Measurements from ENCODE around the gene ARL3. TPM values are rescaled to one million over a fixed set of nuclear protein-coding genes. Genes with fewer than 3 reads are reported as not detected.
A peak's percentile ranks its signal among the peaks of the same experiment; 100 is the strongest.

ARL3 gene
- total RNA-seq, 1 donor from 2014 or later = 7.2 TPM

DNA sequence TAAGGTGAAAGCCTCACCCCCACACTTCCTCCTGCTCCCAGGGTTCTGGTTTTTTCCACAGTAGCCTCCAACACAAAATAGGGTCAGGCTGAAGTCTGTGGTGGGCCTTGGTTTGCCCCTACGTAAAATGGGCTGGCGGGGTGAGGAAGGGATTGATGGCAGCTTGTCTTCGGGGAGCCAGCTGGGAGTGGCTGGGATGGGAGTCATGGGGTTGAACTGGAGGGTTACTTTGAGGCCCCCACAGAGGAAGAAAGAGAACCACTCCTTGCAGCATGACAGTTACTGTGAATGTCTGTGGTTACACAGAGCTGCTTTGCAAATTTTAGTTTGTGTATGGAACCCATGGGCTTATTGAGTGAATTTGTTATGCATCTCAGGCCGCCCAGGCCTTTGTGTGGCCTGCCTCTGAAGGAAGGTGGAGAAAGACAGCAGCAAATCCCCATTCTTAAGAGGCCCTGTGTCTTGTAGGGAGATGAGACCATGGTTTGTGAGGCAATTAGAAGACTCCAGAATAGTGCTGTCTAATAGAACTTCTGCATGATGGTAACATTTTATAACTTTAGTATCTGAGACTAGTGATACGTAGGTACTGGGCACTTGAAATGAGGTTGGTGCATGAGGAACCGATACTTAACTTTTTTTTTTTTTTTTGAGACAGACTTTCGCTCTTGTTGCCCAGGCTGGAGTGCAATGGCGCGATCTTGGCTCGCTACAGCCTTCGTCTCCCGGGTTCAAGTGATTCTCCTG, 61.9 kb downstream of the ARL3 start:
- DNase-seq (ENCODE audit: low spot score) = no peak

GRCh38 chr10:102651455-102652169, 62.6 kb downstream of the ARL3 start:
- no peak for DNase-seq (ENCODE audit: low spot score)

DNA sequence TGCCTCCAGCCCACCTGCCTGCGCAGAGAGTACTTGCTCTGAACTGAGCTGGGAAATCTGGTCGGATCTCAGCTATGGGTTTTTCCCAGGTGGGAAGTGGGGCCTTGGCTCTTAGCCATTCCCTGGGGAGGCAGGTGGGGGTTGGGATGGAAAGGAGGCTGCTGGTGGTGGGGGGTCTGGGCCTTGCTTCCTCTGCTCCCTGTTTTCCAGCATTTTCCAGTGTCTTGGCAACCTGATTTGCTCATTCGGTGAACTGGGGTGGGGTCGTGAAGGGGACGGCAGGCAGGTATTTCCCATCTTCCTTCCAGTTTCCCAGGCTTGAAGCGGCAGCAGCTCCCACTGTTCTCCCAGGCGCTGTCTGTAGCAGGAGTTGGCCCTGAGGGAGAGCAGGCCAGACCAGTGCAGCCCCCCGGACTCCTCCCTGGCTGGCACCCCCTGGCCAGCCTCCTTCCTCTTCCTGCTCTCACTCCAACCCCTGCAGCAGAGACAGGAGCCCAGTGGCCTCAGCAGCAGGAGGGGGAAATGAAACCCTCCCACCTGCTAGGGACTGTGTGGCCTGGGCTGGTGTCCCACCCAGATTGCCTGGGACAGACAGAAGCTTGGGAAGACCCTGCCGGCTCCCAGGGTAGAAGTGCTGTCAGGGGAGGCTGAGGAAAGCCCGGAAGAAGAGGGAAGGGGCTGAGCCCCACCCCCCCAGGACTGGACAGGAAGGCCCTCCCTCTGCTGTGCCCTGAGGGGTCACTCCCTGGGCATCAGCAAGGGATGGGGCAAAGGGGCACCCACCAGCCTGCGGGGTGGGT, 63.3 kb downstream of the ARL3 start:
- no peak for DNase-seq (ENCODE audit: low spot score)

DNA sequence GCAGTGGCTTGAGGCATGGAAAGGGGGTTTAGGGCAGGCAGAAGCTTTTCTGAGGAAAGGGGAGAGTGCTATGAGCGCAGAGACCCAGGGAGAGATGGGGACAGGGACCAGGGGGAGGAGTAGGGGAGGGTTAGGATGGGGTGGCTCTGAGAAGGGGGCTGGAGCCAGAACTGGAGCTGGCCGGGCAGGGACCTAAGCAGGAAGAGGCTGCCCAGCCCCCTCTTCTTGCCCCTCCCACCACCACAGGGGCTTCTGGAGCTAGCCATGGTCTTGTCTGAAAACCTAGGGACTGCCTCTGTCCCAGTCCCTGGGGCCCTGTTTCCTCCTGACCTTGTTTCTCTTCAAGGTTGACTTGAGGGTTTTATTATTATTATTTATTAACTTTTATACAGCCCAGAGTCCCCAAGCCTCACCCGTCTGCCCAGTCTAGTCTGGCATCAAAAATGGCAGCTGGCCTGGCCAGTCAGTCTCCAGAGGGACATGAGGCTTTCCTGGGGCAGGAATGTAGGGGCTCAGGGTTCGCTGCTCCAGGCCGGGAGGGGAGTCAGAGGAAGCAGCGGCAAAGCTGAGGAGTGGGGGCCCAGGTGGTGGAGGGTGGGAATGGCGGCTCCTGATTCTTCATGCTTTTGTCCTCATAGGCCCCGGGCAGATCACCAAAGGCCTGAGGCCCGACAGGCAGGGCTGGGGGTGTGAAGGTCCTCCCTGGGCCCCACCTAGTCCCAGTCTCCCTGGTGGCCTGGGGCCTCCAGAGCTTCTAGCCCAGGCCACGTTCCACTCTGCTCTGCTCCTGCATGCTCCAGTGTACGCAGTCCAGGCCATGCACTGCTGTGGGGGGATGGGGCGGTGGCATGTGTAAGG, 64.2 kb downstream of the ARL3 start:
- no peak for DNase-seq (ENCODE audit: low spot score)

GRCh38 chr10:102648889-102649796, 65.1 kb downstream of the ARL3 start:
- DNase-seq (ENCODE audit: low spot score) = no peak

GRCh38 chr10:102648269-102648888, 65.8 kb downstream of the ARL3 start:
- DNase-seq (ENCODE audit: low spot score) = no peak

- no peak for DNase-seq (ENCODE audit: low spot score)
Measured at GRCh38 chr10:102647443-102648268, 66.5 kb downstream of the ARL3 start.

DNA sequence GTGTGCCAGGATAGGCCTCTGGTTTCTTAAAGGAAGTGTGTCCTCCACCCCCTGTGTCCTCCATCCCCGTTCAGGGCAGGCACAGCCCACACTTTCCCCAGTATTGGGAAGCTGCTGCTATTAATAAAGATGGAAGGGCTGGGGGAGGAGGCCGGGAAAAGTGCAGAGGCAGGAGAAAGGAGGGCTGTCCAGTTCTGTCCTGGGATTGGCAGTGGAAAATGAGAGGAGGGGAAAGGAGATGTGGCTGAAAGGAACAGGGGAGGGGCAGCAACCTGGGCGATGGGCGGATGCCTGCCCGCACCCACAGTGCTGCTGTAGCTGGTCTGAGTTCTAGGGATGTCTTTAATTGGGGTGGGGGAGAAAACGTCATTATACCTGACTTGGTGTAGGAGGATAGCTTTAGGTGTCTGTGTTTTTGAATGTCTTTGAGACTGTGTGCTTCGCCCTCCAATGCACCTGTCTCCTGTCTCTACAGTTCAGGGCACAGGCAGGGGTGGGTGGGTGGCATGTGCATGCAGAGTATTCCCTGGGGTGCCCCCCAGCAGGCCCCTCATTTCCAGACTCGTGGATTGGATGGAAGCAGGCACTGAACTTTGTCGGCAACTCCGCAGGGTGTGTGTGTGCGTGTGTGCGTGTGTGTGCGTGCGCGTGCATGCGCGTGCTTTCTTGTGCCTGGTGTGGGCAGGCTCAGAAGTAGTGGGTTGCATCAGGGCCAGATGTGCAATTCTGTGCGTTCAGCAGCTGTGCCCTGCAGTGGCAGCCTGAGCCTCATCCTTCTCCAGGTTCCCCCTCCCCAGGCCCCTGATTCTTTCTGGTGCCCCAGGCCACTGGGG, 67.4 kb downstream of the ARL3 start:
- peak; percentile 83 for DNase-seq (ENCODE audit: low spot score)

DNA sequence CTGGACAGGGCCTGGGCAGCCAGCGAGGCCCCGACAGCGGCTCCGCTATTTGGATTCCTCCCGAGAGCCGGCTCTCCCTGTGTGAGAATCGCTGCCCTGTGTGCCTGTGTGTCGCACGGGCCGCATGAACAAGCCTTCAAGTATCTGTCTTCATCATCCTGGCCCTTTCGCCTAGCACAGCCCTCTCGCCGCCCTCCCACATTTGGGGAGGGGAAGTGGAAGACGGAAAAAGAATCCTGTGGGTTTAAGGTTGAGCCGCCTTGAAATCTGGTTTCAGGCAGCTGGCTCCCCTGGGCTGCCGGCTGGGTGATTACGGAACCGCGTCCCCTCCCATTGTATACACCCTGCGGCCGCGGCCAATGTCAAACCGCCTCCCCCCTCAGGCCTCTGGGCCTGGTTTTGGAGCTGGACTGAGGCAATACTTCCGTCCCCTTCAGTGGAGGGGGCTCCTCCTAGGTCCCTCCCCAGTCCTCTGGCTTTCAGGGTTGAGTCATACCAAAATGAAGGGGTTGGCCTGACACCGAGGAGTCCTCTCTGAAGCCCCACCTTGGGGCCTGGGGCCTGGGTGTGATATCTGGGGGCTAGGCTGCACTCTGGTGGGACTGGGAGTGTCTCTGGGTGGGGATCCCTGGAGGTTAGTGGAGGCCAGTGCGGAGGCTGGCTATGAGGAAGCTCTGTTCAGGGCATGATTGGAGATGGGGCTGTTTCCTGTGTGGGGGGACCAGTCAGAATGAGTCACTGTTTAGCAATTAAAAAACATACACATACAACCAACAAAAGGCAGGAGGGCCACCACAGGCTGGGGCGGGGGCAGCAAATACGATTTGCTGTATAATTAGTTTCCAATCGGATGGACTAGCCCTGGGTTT, 68.2 kb downstream of the ARL3 start:
- DNase-seq (ENCODE audit: low spot score) = peak; percentile 97

GRCh38 chr10:102645388-102645740, 68.8 kb downstream of the ARL3 start:
- no peak for DNase-seq (ENCODE audit: low spot score)

DNA sequence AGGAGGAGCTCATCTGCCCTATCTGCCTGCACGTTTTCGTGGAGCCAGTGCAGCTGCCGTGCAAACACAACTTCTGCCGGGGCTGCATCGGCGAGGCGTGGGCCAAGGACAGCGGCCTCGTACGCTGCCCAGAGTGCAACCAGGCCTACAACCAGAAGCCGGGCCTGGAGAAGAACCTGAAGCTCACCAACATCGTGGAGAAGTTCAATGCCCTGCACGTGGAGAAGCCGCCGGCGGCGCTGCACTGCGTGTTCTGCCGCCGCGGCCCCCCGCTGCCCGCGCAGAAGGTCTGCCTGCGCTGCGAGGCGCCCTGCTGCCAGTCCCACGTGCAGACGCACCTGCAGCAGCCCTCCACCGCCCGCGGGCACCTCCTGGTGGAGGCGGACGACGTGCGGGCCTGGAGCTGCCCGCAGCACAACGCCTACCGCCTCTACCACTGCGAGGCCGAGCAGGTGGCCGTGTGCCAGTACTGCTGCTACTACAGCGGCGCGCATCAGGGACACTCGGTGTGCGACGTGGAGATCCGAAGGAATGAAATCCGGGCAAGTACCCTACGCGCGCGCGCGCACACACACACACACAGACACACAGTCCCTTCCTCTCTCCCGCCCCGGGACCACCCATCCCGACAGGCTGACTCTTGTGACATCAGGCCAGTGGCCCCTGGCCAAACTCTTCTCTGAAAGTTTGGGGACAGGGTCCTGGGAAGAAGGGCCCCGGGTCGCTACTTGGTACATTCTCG, 69.4 kb downstream of the ARL3 start:
- peak; percentile 69 for DNase-seq (ENCODE audit: low spot score)

DNA sequence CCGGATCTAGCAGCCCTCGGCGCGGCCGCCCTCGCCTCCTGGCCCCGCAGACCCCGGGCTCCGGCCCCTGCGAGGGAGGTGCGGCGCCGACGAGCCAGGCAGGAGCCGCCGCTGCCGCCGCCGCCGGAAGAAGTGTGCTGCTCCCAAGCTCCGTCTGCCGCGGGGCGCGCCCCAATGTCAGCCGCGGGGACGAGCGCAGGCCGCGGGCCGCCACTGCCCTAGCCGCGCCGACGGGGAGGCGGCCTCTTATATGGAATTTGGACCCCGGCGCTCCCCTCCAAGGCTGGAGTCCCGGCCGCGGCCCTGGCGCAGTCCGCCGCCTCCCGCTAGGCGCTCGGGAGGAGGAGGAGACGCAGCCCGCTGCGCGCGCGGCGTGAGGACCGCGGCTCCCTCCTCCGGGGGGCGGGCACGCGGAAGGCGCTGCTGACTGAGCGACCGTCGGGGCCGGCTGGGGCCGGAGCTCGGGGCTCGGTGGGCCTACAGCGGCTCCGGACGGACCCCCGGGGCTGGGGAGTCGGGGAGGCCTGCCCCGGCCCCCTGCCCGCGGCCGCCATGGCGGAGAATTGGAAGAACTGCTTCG, 70.0 kb downstream of the ARL3 start, which contains the start of gene TRIM8:
TSS of gene TRIM8 (plus strand) at position 414 of the 580 bp plus-strand sequence. CDS start at position 553, 139 bp downstream.
- DNase-seq (ENCODE audit: low spot score) = peak; percentile 73

DNA sequence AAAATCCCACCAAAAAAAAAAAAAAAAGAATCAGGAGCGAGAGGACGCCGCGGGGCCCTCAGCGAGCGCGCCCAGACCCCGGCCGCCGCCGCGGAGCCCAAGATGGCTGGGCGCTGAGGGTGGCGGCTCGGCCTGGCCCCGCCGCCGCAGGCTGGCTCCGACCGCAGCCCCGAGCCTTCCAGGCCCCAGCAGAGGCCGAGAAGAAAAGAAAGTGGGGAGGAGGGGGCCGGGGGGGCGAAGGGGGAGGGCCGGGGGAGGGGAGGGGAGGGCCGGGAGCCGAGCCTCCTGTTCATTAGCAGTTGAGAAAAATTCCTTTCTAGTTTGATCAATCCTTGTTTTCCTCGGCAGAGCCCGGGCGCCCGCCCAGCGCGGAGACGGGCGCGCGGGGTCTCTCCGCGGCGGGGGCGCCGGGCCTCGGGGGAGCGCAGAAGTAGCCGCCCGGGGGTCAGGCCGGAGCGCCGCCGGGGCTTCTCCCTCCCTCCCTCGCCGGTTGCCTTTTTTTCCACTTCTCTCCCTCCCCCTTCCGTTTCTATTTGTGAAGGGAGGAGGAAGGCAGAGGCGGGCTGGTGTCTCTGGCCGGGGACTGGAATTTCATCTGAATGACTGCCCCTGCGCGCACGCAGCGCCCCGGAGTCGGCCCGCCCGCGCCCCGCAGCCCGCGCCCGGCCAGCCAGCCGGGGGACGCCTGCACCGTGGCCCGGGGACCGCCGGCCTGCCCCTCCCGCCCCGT, 70.7 kb downstream of the ARL3 start:
- peak; percentile 89 for DNase-seq (ENCODE audit: low spot score)

DNA sequence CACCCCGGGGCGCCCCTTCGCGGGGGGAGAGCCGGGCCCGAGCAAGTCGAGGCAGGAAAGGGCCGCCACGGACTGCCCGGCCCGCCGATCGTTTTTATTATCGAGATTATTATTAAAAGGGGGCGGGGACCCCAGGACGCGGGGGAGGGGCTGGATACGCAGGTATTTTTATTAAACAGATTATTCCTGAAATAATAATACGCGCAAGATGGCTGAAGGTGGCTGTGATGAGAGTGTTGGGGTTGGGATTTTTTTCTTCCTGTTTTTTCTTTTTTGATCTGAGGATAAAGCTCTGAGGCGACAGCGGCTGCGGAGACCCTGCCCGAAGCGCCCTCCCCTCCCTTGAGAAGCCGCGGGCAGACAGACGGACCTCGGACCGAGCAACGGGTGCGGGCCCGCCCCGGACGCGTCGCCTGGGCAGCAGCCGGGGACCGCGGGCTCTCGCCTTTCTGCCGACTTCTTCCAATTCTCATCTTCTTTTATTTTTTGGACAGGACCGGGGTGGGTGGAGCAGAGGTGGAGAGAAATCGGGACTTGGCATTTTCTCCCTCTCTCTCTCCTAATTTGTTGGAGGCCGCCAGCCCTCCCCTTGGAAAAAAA, 71.4 kb downstream of the ARL3 start:
- DNase-seq (ENCODE audit: low spot score) = peak; percentile 64

Measured in umbilical cord (tissue), 2 donors.